ENCODE results near the gene SEC14L6.

SEC14L6 gene

DNA sequence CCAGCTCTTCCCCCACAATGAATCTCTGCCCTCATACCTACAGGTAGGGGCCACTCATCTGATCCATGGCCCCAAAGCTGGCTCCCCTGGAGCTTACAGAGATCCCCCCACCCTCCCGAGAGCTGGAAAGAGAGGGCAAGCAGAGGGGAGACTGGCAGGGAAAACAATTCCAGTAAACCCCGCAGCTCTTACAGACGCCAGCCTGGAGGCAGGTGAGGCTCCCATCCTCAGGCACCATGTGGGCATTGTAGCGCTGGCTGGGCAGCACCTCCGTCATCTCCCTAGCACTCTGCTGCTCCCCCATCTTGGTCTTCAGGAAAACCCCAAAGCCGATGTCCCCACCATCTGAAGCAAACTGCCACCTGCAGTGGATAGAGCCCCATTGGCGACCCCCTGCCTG is 55.2 kb downstream of the SEC14L6 start:
- no peak for DNase-seq

DNA sequence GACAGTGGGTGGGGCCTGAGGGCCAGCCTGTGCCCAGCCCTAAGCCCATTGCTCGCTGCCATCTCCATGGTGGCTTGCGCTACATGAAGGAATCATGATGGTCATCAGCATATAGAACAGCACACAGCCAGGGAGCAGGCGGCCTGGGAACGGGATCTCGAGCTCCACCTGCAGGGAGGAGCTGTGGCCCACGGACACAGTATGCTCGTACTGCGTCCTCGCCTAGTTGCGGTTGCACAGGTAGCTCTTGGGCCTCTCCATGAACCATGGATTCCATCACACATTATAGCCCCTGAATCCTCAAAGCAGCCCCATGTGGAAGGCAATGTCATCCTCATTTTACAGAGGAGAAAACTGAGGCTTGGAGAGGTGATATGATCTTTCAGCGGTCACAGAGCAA is 56.1 kb downstream of the SEC14L6 start:
- DNase-seq = no peak

DNA sequence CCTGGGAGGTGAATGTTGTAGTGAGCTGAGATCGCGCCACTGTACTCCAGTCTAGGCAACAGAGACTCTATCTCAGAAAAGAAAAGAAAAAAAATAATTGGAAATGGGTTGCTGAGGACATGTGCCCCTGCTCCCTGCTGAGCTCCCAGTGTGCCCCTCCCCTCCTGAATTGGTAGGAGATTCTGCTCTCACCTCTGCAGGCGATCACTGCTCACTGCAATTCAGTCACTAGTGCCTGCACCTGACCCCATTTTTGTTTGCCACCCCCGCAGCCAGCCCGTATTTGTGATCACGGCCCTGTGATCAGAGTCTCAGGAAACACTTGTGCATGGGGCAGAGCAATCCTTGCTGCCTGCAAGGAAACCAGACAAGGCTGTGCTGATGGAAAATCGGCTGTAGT is 58.4 kb downstream of the SEC14L6 start:
- no peak for DNase-seq

DNA sequence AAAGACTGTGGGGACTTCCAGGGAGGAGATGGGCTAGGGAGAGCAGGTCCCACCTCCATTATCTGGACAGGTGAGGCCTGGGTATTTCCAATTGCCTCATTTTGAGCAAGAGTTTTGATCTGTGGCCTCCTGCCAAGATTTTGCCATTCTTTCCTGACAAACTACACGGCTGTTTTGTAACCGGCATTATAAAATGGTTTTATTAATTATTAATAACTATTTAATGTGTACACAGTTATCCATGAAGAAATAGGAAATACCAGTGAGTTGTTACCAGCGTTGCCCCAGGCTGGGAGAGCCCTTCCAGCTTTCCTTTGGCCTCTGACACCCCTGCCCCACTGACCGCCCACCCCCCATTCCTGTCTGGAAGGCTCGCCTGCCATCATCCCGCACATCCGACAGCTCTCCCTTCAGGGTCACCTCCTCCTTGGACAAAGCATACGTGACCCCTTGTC is 59.9 kb downstream of the SEC14L6 start:
- no peak for DNase-seq

DNA sequence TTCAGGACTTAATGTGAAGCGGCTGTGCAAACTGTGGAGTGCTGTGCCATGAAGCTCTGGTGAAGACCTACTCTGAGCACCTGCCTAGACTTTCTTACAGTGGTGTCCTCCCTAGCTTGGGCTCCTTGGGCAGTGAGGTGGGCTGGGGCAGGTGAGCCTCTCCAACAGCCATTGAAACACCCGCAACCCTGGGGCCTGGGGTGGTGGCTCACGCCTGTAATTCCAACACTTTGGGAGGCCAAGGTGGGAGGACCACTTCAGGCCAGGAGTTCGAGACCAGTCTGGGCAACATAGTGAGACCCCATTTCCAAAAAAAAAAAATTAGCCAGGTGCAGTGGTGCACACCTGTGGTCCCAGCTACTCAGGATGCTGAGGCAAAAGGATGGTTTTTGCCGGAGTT is 60.4 kb downstream of the SEC14L6 start:
- no peak for DNase-seq

DNA sequence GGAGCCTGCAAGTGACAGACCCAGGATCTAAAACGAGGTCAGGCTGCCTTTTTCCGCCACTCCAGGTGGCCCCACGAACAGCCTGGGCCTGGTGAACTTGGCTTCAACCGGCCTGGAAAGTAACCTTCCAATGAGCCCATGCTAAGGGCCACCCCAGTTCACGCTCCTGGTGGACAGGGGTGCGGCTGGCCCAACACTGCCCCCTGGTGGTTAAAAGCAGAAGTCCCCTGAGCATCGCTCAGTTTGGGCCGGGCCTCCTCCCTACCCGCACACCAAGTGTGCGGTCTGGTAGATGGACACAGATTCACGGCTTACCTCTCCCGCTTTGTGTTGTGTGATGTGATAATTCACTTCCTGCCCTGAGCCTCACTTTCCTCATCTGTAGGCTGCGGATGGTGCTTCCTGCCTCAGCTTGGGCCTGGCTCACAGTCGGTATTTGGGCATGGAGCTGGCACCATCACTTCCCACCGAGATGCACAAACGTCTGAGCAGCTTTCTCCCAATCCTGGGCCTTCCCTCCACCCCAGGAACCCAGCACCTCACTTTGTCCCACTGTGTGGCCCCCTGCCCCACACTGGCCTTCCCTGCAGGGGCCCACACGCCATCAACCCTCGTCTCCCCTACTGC is 61.1 kb downstream of the SEC14L6 start:
- DNase-seq = no peak

DNA sequence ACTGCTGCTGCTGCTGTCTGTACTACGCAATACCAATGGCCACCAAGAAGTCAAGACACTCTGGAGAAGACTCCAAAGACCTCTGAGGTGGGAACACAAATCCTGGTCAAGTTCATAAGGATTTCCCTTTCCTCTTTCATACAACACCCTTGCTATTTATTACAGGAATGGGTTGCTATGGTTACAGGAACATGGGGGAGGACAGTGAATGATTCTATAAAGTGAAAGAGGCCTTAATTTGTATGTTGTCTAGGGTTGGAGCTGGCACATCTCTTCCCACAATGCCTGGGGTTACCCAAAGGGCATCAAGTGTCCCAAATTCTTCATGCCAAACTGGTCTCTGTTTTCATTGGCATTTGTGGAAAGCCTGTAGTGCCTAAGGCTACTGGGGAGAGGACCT is 63.4 kb downstream of the SEC14L6 start:
- DNase-seq = no peak

DNA sequence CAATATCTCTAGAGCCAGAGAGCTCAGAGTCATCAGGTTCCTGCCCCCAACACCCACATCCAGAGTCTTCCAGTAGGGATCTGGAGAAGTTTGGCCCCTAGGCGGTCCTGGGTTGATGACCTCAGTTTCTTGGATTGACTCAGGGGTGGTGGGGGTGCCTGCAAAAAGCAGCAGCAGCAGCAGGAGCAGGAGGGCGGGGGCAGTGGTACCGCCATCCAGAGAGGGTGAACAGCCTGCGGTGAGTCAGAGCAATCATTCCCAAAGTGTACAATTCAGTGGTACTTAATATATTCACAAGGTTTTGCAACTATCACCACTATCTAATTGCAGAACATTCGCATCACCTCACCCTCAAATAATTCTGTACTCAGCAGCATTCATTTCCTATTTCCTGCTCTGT is 64.8 kb downstream of the SEC14L6 start:
- DNase-seq = no peak

DNA sequence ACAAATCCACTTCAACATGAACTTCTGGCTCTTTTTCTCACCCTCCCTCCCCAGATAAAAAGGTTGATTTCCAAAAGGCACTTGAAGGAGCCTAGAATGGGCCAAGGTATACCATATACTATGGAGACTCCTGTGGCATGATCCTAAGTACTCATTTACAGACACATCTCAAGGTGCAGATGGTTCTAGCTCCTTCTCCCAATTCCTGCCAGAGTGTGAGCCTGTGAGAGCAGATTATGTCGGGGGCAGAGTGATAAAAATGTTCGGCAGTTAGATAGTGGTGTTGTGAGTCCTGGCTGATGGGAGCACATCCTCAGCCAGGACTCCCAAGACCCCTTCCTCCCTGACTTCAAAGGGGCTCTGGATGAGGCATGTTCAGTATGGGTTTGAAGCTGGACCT is 66.6 kb downstream of the SEC14L6 start:
- DNase-seq = no peak

DNA sequence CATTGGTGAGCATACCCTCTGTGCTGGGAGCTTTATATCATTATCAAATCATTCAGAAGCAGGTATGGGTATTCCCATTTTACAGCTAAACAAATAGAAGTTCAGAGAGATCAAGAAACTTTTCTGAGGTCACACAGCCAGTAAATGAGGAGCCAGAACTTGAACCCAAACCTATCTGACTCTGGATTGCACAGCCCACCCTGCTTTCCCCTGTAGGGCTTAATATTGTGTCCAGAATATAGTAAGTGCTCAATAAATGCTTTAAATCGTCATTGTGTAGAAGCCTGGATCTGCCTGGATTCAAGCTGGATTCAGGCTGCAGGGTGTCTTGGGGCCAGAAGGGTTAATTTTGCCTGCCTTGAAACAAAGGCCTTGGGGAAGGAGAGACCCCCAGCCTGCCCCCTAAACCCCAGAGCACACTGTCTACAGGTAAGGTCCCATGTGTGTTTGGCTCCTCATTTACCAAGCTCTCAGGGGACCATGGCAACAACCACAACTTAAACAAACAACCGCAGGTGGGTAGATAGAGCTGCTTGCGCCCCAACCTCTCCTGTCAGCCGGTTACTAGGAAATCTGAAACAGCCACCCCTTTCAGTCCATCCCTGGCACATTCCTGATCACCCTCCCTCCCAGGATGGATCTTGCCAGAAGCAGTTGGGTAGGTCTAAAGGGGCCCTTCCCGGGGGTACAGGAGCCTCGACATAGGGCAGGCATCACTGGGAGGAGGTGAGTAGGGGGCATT is 71.7 kb downstream of the SEC14L6 start:
- DNase-seq = no peak

DNA sequence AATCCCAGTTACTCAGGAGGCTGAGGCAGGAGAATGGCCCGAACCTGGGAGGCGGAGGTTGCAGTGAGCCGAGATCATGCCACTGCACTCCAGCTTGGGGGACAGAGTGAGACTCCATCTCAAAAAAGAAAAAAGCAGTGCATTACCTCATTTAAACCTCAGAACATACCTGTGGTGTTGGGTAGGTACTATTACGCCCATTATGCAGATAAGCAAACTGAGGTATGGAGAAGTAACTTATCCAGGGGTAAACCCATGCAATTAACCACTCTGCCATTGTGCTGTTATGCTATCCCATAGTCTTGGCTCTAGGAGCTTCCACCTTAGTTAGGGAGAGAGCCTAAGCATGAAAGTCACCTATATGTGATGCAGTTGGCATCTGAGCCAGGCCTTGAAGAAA is 72.4 kb downstream of the SEC14L6 start:
- DNase-seq = no peak

DNA sequence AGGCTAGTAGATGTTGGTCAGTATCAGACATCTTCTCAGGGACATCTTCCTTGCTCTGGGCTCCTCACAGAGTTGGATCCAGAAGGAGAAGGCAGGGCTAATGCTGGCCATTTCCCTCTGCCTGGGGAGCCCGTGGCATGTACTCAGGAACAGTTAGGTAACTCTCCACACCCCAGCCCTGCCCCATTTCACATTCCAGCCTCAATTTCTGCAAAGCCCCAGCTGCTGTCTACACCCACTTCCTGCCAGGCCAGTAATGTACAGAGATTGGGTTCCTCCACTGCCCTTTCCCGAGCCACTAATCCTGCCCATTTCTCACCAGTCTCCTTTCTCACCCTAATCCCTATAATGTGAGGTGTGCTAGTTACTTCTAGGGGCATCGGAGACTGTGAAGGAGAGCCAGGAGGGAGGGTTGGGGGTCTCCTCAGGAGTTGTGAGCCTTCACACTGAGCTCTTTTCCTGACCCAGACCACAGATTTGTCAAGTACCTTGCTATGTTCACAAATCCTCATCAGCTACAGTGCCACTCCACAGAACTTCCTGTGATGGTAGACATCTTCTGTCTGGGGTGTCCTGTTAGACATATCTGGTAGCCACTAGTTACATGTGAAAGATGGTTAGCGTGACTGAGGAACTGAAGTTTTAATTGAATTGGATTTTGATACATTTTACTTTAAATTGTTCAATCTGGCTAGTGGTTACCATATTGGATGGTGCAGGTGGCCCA is 73.4 kb downstream of the SEC14L6 start:
- no peak for DNase-seq

Data from cerebellar nuclear complex (tissue), 1 donor.